ENCODE results near the gene ACSF3. TPM values are rescaled to one million over a fixed set of nuclear protein-coding genes. Genes with fewer than 3 reads are reported as not detected.

ACSF3 gene
- total RNA-seq, 1 donor = 20.7 TPM

DNA sequence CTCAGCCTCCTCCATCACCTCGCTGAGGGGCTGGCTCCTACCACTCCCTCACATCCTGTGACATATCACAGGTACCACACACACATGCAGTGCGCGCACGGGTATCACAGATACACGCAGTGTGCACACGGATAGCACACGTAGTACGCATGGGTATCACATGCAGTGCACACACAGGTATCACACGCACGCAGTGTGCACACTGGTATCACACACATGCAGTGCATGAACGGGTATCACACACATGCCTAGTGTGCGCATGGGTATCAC, 30.1 kb downstream of the ACSF3 start:
- no peak for DNase-seq (ENCODE audit: low read depth)
- H3K4me3 ChIP-seq (ENCODE audit: low read depth, low read length) = no peak overlapping the region
- TF ChIP-seq, protein P1, sequence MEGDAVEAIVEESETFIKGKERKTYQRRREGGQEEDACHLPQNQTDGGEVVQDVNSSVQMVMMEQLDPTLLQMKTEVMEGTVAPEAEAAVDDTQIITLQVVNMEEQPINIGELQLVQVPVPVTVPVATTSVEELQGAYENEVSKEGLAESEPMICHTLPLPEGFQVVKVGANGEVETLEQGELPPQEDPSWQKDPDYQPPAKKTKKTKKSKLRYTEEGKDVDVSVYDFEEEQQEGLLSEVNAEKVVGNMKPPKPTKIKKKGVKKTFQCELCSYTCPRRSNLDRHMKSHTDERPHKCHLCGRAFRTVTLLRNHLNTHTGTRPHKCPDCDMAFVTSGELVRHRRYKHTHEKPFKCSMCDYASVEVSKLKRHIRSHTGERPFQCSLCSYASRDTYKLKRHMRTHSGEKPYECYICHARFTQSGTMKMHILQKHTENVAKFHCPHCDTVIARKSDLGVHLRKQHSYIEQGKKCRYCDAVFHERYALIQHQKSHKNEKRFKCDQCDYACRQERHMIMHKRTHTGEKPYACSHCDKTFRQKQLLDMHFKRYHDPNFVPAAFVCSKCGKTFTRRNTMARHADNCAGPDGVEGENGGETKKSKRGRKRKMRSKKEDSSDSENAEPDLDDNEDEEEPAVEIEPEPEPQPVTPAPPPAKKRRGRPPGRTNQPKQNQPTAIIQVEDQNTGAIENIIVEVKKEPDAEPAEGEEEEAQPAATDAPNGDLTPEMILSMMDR (IDR thresholded peaks at IDR 0.05; ENCODE audit: insufficient read depth, low read depth, low read length) = no peak

DNA sequence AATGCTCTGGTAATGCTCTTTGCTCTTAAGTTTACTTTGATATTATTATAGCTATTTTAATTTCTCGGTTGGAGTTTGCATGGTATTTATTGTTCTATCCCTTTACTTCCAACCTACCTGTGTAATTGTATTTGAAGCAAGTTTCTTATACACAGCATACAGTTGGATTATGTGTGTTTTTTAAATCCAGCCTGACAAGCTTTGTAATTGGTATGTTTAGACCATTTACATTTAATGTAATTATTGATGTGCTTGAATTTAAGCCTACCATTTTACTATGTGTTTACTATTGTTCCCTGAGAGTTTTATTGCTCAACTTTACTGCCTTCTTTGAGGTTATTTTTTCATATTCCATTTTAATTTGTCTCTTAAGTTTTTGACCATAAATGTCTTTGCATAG, 35.7 kb downstream of the ACSF3 start:
- DNase-seq (ENCODE audit: low read depth) = no peak
- TF ChIP-seq, protein P1 (IDR thresholded peaks at IDR 0.05; ENCODE audit: insufficient read depth, low read depth, low read length) = no peak
- H3K4me3 ChIP-seq (ENCODE audit: low read depth, low read length) = no peak overlapping the region

DNA sequence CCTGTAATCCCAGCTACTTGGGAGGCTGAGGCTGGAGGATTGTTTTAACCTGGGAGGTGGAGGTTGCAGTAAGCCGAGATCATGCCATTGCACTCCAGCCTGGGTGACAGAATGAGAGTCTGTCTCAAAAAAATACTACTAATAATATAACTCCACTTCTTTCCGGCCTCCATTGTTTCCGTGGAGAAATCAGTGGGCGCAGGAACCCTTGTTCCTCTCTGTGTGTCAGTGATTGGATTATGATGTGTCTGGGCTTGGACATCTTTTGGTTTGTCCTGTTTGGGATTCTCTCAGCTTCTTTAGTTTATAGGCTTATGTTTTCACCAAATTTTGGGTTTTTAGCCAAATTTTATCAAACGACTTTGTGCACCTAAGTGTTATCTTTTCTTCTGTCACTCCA, 36.8 kb downstream of the ACSF3 start:
- DNase-seq (ENCODE audit: low read depth) = no peak
- TF ChIP-seq, protein P1 (IDR thresholded peaks at IDR 0.05; ENCODE audit: insufficient read depth, low read depth, low read length) = no peak
- H3K4me3 ChIP-seq (ENCODE audit: low read depth, low read length) = no peak overlapping the region

DNA sequence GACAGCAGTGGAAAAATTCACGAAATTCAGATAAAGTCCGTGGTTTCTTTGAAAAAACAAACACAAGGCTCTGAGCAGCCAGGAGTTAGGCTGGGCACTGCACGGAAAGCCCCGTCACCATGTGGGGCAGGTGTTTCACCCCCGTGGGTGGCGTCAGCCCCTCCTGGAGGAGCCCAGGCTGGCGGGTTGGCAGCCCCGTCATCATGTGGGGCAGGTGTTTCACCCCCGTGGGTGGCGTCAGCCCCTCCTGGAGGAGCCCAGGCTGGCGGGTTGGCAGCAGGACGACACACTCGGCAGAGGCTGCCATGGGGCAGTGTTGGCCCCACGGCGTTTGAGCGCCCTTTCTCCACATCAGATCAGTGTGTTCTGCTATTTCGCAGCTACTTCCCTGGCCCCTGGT, 38.1 kb downstream of the ACSF3 start:
- DNase-seq (ENCODE audit: low read depth) = no peak
- TF ChIP-seq, protein P1 (IDR thresholded peaks at IDR 0.05; ENCODE audit: insufficient read depth, low read depth, low read length) = no peak
- no peak overlapping the region for H3K4me3 ChIP-seq (ENCODE audit: low read depth, low read length)

DNA sequence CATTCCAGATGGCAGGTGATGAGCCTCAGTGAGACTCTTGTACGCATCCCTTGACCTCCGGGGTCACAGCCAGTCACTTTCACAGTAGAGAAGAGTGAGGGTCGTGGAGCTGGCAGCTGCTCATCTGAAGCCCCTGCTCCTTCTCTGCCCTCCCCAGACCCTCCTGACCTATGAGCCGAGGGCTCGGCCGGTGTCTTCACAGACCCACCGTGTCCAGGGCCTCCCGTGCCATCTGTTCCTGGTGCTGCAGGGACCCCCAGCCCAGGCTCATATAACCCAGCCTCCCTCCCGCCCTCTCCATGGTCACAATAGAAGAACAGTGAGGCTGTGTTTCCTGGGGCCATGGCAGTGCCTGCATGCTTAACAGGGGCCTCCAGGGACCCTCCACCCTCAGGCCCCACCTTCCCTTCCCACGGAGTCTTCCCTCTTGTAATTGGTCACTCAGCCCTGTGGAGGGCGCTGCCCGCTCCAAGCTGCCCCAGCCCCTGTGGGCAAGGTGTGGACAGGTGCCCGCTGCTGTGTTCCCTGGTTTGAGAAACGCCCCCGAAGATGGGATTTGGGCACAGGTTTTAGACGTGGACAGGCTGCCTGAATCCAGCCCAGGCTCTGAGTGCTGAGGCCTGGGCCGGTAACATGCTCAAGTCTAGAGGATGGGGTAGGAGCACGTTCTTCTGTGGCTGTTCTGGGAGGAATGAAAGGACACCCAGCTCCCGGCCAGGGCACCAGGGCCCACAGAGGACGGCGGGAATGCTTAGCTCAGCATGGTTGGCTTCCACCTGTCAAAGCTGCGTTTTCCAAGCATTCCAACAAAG, 38.7 kb downstream of the ACSF3 start:
- no peak overlapping the region for H3K4me3 ChIP-seq (ENCODE audit: low read depth, low read length)
- DNase-seq (ENCODE audit: low read depth) = no peak
- TF ChIP-seq, protein P1 (IDR thresholded peaks at IDR 0.05; ENCODE audit: insufficient read depth, low read depth, low read length) = no peak

DNA sequence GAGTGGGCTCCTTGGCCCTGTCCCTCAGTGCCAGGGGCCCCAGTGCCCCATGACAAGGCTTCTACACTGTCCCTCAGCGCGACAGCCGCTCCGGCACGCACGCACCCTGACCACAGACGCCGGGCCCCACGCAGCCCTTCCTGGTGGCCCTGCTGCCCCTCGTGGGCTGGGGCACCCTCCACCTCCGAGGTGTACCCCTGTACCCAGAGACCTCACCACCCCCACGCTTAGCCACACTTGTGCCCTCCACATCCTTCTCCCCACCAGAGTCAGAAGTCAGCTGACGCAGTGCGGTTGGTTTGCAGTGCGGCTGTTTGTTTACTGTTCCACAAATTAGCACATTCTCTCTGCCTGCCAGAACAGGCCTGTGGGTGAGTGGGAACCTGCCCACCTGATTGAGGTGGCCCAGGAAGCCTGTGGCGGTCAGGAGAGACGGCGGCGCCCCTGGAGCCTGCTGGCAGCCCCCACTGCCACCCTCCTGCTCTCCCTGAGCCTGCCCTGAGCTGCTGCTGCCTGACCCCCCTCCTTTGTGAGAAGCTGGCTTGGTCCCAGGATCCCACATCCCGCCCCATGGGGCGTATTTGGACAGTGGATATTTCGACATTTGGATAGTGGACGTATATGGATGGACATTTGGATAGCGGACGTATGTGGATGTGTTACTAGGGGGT, 39.9 kb downstream of the ACSF3 start:
- no peak for DNase-seq (ENCODE audit: low read depth)
- TF ChIP-seq, protein P1 (IDR thresholded peaks at IDR 0.05; ENCODE audit: insufficient read depth, low read depth, low read length) = no peak
- no peak overlapping the region for H3K4me3 ChIP-seq (ENCODE audit: low read depth, low read length)

Measured in fibroblast of villous mesenchyme (primary cell).